Testis (tissue), 3 donors: Measurements from ENCODE around the gene SLC34A1. TPM values are rescaled to one million over a fixed set of nuclear protein-coding genes. Genes with fewer than 3 reads are reported as not detected.

Experiments
- DNase-seq: peaks from one replicate; pipeline ENCODE4 v3.0.0-alpha.2; 2019
- H3K27ac ChIP-seq, 2 donors: fragments of 200-600 bp; sonication (generic); one replicate each; pipeline ENCODE4 v1.5.1; 2019
- H3K27me3 ChIP-seq: fragments of 200-600 bp; sonication (generic); one replicate; pipeline ENCODE4 v1.5.1; 2019
- H3K36me3 ChIP-seq: fragments of 200-600 bp; sonication (generic); one replicate; pipeline ENCODE4 v1.5.1; 2017; ENCODE audit warnings: low read depth; ENCODE audit errors: missing control alignments
- H3K4me1 ChIP-seq: fragments of 200-600 bp; sonication (generic); one replicate; pipeline ENCODE4 v1.5.1; 2019
- H3K4me3 ChIP-seq, 2 donors: fragments of 200-600 bp; sonication (generic); one replicate each; pipeline ENCODE4 v1.5.1; 2017 to 2019
- H3K9me3 ChIP-seq: fragments of 200-600 bp; sonication (generic); one replicate; pipeline ENCODE4 v1.5.1; 2017
- POLR2A ChIP-seq: fragments of 450-650 bp; IDR thresholded peaks from one replicate; pipeline ENCODE4 v1.6.1; 2017; ENCODE audit warnings: antibody characterized with exemption, mild to moderate bottlenecking, moderate library complexity
- WGBS, 2 donors: methylation state at CpG; one replicate each; pipeline ENCODE4 v1.1.5; 2018; 5-methylcytosine and 5-hydroxymethylcytosine counted together
- intact Hi-C: fragments of 100-400 bp; cut with DNase I; formaldehyde crosslinking; loops from one replicate; pipeline ENCODE4 v1.15.1; 2023; ENCODE audit warnings: low total_unique reads
- polyA plus RNA-seq: library from polyadenylated mRNA; stranded (reverse); fragments of 350-450 nt; fragmentation: Illumina TruSeq; extraction: RNeasy Lipid Tissue Mini Kit (QIAGEN cat#74804); gene quantifications from one replicate; pipeline ENCODE4 v1.2.3, GENCODE V29; 2014; ENCODE audit warnings: low read depth, low replicate concordance; ENCODE audit not compliant: insufficient read depth
- total RNA-seq, 2 donors: library from RNA; depleted of rRNA; stranded (reverse); fragments of >200 nt; gene quantifications; one replicate each; pipeline ENCODE4 v1.2.3, GENCODE V29; 2016
- TF ChIP-seq, protein P1 (sequence below), 3 experiments: fragments of 450-650 bp in 2 of 3; fragments of 200-600 bp in 1 of 3; sonication (generic) in 1 of 3; IDR thresholded peaks; one replicate each; pipeline ENCODE4 v1.5.1; 2016 to 2019; ENCODE audit warnings: antibody characterized with exemption in 3 of 3, mild to moderate bottlenecking in 2 of 3, moderate library complexity in 1 of 3

Gene SLC34A1
- total and polyA plus RNA-seq, 3 donors from 2014 or later: 0.19 TPM; not detected in 2

DNA sequence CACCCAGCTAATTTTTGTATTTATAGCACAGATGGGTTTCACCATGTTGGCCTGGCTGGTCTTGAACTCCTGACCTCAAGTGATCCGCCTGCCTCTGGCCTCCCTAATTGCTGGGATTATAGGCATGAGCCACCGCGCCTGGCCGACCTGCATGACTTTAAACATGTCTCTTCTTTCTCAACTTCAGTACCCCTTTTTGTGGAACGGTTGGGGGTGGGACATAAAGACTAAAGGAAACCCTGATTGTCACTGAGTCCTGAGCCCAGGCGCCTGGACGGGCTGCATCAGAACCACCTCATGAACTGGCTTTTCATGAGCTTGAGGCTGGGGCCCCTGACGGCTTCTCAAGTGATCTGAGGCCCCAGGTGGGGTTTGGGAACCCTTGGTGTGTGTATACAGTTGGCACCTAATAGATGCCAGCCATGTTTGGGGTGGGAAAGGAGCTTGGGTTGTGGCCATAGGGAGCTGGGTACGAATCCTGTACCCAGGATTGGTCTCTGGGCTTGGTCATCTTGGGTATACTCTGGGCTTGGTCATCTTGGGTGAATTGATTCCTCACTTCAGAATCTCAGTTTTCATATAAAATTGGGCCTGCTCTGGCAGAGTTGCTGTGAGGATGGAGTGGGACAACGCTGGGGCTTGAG, 44.5 kb downstream of the SLC34A1 start:
- intact Hi-C loops: no loop called here
- H3K9me3 ChIP-seq: no peaks in the 10 kb centered on the region
- DNase-seq: no peak
- H3K27me3 ChIP-seq: no peaks in the 10 kb centered on the region
- H3K36me3 ChIP-seq: no peaks in the 10 kb centered on the region
- H3K27ac ChIP-seq: no peak overlapping the region
- no peak overlapping the region for H3K4me3 ChIP-seq
- H3K4me1 ChIP-seq: peaks cover 12% of the 10 kb centered on the region
- WGBS, 2 donors: 88 to 89% methylated on average over 10 of the region's 10 CpGs
- TF ChIP-seq POLR2A: no peak
- TF ChIP-seq, protein P1, sequence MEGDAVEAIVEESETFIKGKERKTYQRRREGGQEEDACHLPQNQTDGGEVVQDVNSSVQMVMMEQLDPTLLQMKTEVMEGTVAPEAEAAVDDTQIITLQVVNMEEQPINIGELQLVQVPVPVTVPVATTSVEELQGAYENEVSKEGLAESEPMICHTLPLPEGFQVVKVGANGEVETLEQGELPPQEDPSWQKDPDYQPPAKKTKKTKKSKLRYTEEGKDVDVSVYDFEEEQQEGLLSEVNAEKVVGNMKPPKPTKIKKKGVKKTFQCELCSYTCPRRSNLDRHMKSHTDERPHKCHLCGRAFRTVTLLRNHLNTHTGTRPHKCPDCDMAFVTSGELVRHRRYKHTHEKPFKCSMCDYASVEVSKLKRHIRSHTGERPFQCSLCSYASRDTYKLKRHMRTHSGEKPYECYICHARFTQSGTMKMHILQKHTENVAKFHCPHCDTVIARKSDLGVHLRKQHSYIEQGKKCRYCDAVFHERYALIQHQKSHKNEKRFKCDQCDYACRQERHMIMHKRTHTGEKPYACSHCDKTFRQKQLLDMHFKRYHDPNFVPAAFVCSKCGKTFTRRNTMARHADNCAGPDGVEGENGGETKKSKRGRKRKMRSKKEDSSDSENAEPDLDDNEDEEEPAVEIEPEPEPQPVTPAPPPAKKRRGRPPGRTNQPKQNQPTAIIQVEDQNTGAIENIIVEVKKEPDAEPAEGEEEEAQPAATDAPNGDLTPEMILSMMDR (IDR thresholded peaks at IDR 0.05): no peak

DNA sequence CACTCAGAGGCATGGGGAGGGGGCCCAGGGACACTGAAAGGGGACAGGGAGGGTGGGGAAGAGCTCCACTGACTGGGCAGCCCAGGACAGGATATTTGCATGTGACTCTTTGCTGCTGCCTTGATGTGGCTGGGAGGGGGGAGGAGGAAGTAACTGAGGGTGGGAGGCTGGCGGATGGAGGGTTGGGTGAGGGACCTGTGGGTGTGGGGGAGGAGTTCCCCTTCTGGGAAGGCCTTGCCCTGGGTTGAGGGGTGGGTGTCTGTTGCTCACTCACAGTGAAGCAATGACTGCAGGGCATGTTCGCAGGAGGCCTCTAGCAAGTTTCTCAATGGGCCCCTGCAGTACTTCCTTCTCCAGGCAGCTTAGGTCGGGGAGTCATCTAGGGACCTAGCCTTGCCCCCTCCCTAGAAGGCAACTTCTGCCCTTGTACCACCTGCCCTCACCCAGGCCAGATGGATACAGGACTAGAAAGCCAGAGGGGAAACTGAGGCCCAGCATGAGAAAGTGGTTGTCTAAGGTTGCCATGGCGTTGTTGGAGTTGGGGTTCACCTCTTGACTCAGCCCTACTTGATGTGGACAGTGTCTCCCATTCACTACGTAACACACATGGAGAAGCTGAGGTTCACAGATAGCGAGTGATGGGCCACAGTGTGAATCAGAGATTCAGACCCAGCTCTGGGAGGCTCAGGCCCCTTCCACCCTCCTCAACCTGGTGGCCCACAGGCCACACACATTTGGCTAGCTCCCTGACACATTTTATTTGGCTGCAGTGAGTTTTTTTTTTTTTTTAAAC, 45.2 kb downstream of the SLC34A1 start:
- H3K36me3 ChIP-seq: no peaks in the 10 kb centered on the region
- peaks cover 12% of the 10 kb centered on the region for H3K4me1 ChIP-seq
- 80 to 91% methylated on average over 6 of the region's 6 CpGs for WGBS, 2 donors
- no peaks in the 10 kb centered on the region for H3K27me3 ChIP-seq
- no peak for DNase-seq
- no peak overlapping the region for H3K27ac ChIP-seq
- H3K9me3 ChIP-seq: no peaks in the 10 kb centered on the region
- intact Hi-C loops: no loop called here
- no peak overlapping the region for H3K4me3 ChIP-seq
- TF ChIP-seq, protein P1 (IDR thresholded peaks at IDR 0.05): no peak
- no peak for TF ChIP-seq POLR2A

DNA sequence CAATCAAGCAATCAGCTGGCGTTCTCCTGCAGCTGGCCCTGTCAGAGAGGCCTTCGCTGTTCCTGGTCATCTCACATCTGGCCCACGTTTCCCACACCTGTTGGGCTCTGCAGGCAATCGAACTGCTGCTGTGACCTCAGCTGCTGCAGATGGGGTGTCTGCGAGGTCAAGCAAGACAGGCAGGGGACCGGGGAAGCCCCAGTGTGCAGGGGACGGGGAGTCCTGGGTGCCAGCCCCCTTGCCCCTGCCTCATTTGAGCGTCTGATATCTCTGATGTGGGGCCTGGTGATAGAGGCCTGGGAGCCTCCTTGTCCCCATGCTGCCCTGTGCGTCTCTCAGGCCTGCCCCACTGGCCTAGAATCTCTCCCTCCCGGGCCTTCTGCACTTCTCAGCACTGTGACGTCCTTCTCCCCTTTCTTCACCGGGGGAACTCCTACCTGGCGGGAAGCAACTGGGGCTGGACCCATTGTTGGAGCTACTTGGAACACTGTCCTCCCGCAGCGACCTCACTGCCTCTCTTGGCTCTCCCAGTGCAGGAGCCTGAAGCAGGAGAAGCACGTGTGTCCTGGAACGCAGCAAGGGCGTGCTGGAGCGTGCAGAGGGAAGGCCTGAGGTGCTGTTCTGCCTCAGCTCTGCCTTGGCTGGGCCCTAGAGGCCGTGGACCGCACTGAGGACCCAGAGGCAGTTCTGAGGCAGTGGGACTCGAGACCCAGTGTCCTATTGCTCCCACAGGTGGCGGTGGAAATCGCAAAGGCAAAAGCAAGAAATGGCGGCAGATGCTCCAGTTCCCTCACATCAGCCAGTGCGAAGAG, 46.1 kb downstream of the SLC34A1 start:
- TF ChIP-seq, protein P1 (IDR thresholded peaks at IDR 0.05): no peak
- TF ChIP-seq POLR2A: no peak
- no peak for DNase-seq
- no peak overlapping the region for H3K4me3 ChIP-seq
- no peak overlapping the region for H3K27ac ChIP-seq
- intact Hi-C loops: no loop called here
- H3K27me3 ChIP-seq: no peaks in the 10 kb centered on the region
- peaks cover 12% of the 10 kb centered on the region for H3K4me1 ChIP-seq
- H3K36me3 ChIP-seq: no peaks in the 10 kb centered on the region
- no peaks in the 10 kb centered on the region for H3K9me3 ChIP-seq
- 82 to 89% methylated on average over 19 to 26 of the region's 26 CpGs for WGBS, 2 donors

GRCh38 chr5:177430972-177431316, 46.7 kb downstream of the SLC34A1 start:
- intact Hi-C loops: no loop called here
- Histone ChIP-seq H3K36me3 (no peaks in the 10 kb centered on the region), H3K27ac (no peak overlapping the region), H3K4me1 (peaks cover 12% of the 10 kb centered on the region), H3K4me3 (no peak overlapping the region), H3K27me3 (no peaks in the 10 kb centered on the region), H3K9me3 (no peaks in the 10 kb centered on the region)
- 78 to 84% methylated on average over 7 of the region's 7 CpGs for WGBS, 2 donors
- TF ChIP-seq POLR2A: no peak
- TF ChIP-seq, protein P1 (IDR thresholded peaks at IDR 0.05): no peak
- DNase-seq: no peak
